Nephron (organoid): Measurements from ENCODE around the gene CRTC2.
A peak's percentile ranks its signal among the peaks of the same experiment; 100 is the strongest.

Experiments used
- H3K27ac Mint-ChIP-seq, 3 experiments: 2 replicates each; pipeline ENCODE4 v1.8.0; 2020; ENCODE audit warnings: mixed read lengths in 3 of 3, mild to moderate bottlenecking in 2 of 3, moderate library complexity in 1 of 3
- H3K27me3 Mint-ChIP-seq: 2 replicates; pipeline ENCODE4 v1.8.0; 2021; ENCODE audit warnings: low read depth, mild to moderate bottlenecking, moderate library complexity, mixed read lengths
- H3K36me3 Mint-ChIP-seq: 2 replicates; pipeline ENCODE4 v1.8.0; 2020; ENCODE audit warnings: low read depth, mixed read lengths
- H3K4me1 Mint-ChIP-seq: 2 replicates; pipeline ENCODE4 v1.8.0; 2020; ENCODE audit warnings: mixed read lengths
- H3K4me3 Mint-ChIP-seq, 3 experiments: 2 replicates each; pipeline ENCODE4 v1.8.0; 2020; ENCODE audit warnings: mild to moderate bottlenecking in 3 of 3, mixed read lengths in 3 of 3, moderate library complexity in 2 of 3
- H3K9me3 Mint-ChIP-seq: 2 replicates; pipeline ENCODE4 v1.8.0; 2020; ENCODE audit warnings: mixed read lengths
- CTCF ChIP-seq, 3 experiments: fragments of 200-600 bp; sonication (generic); IDR thresholded peaks; one replicate each; pipeline ENCODE4 v1.5.0; 2021; ENCODE audit warnings: antibody characterized with exemption in 3 of 3; ENCODE audit not compliant: unreplicated experiment in 3 of 3

The CRTC2 gene

GRCh38 chr1:153945795-153946621 is 12.4 kb downstream of the CRTC2 start:
- Mint-ChIP-seq H3K9me3 (no peaks in the 10 kb centered on the region), H3K36me3 (peaks cover 18% of the 10 kb centered on the region), H3K27ac (peak overlapping the region in 1 of 3 experiments; percentile 91), H3K4me3 (peak overlapping the region; percentile 89 to 97 (median 91)), H3K27me3 (no peaks in the 10 kb centered on the region), H3K4me1 (peaks cover 10% of the 10 kb centered on the region)
- TF ChIP-seq CTCF (IDR thresholded peaks at IDR 0.05; ENCODE audit: unreplicated experiment in 3 of 3) = no peak

DNA sequence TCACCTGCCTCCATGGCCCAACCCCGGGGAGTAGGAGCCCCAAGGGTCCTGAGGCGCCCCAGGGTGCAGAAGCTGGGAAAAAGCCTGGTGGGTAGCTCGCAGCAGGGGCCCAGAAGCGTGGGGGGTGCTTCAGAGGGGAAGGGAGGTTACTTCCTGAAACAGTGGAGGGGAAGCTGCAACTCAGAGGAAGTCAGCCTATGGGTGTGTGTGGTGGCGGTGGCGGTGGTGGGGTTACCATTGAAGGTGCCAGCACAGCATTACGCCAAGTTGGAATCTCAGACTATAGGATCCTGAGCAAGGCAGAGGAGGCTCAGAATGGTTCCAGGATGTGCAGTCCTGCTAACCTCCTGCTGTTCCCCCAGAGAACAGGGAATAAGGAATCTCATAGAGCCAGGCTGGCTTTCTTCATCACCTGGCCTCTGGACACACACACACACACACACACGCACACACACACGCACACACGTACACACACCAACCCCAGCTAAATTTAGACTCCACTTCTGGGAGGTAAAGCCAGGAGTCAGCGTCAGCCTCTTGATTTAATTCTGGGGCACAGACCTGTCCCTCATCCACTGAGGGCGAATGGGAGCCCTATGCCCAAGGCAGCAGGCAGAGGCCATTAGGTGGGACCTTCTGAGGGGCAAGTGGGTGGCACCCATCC is 13.1 kb downstream of the CRTC2 start:
- Mint-ChIP-seq H3K4me1 (peaks cover 10% of the 10 kb centered on the region), H3K4me3 (peak overlapping the region; percentile 89 to 97 (median 91)), H3K27me3 (no peaks in the 10 kb centered on the region), H3K27ac (peak overlapping the region; percentile 63 to 91 (median 75)), H3K36me3 (peaks cover 13% of the 10 kb centered on the region), H3K9me3 (no peaks in the 10 kb centered on the region)
- TF ChIP-seq CTCF (IDR thresholded peaks at IDR 0.05; ENCODE audit: unreplicated experiment in 3 of 3) = no peak

DNA sequence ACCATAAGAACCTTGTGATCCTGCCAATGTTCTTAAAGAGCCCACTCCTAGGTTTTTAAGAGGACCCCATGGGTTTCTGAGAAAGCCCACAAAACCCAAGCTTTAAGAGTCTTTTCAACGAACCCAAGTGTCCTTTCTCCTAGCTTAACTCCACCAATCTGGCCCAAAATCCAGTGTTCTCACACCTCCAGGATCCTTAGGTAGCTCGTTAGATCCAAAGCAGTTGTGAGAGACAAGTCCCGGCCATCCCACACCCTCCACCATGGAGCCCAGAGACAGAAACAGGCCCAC is 13.6 kb downstream of the CRTC2 start:
- Mint-ChIP-seq H3K27me3 (no peaks in the 10 kb centered on the region), H3K4me3 (peak overlapping the region; percentile 89 to 97 (median 91)), H3K27ac (peak overlapping the region in 1 of 3 experiments; percentile 46), H3K4me1 (peaks cover 10% of the 10 kb centered on the region), H3K36me3 (peaks cover 14% of the 10 kb centered on the region), H3K9me3 (no peaks in the 10 kb centered on the region)
- no peak for TF ChIP-seq CTCF (IDR thresholded peaks at IDR 0.05; ENCODE audit: unreplicated experiment in 3 of 3)

GRCh38 chr1:153944005-153944826 is 14.2 kb downstream of the CRTC2 start:
- Mint-ChIP-seq H3K4me1 (peaks cover 10% of the 10 kb centered on the region), H3K27me3 (no peaks in the 10 kb centered on the region), H3K27ac (peak overlapping the region in 2 of 3 experiments; percentile 14 to 46), H3K4me3 (peak overlapping the region; percentile 89 to 97 (median 91)), H3K36me3 (peaks cover 19% of the 10 kb centered on the region), H3K9me3 (no peaks in the 10 kb centered on the region)
- TF ChIP-seq CTCF (IDR thresholded peaks at IDR 0.05; ENCODE audit: unreplicated experiment in 3 of 3) = no peak

DNA sequence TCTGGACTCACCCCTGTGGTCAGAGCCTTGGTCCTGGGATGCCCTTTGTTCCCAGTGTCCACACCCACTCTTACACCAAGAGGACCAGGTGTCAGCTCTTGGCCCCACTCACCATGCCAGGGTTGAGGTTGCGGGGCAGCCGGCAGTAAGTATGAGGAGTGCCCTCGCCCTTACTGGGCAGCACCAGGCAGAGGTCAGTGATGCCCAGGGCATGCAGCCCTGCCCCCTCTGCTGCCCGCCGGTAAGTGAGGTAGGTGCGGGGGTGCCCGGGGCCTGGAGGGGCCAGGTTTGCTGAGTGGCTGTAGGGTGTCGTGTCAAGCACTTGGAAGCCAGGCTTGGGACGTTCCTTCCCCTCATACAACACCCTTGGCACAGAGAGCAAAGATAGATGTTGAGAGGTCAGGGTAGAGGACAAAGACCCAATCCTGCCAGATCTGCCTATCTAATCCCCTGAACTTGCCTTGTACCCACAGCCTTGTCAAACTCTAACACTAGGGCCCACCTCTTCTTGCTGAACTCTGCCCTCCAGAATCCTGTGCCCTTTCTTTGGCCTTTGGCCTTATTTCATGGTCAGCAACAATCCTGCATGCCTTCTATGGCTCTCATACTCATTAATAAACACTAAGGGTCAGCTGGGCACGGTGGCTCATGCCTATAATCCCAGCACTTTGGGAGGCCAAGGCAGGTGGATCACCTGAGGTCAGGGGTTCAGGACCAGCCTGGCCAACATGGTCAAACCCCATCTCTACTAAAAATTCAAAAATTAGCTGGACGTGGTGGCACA is 15.5 kb downstream of the CRTC2 start:
- no peak overlapping the region for H3K4me3 Mint-ChIP-seq
- H3K36me3 Mint-ChIP-seq = peaks cover 19% of the 10 kb centered on the region
- H3K27me3 Mint-ChIP-seq = no peaks in the 10 kb centered on the region
- H3K9me3 Mint-ChIP-seq = no peaks in the 10 kb centered on the region
- TF ChIP-seq CTCF (IDR thresholded peaks at IDR 0.05; ENCODE audit: unreplicated experiment in 3 of 3) = no peak
- H3K4me1 Mint-ChIP-seq = peaks cover 10% of the 10 kb centered on the region
- H3K27ac Mint-ChIP-seq = no peak overlapping the region
